Measurements from ENCODE around the gene COLEC11.

Gene COLEC11

GRCh38 chr2:3585261-3586109, 9.4 kb upstream of the COLEC11 start:
- no peak for DNase-seq (ENCODE audit: low read depth)

GRCh38 chr2:3586220-3586619, 8.7 kb upstream of the COLEC11 start:
- no peak for DNase-seq (ENCODE audit: low read depth)

- no peak for DNase-seq (ENCODE audit: low read depth)
Measured at GRCh38 chr2:3587021-3587420, 7.9 kb upstream of the COLEC11 start.

- DNase-seq (ENCODE audit: low read depth): no peak
Measured at GRCh38 chr2:3587432-3587831, 7.5 kb upstream of the COLEC11 start.

- no peak for DNase-seq (ENCODE audit: low read depth)
Measured at GRCh38 chr2:3588084-3588483, 6.8 kb upstream of the COLEC11 start.

- no peak for DNase-seq (ENCODE audit: low read depth)
Measured at GRCh38 chr2:3589086-3589485, 5.8 kb upstream of the COLEC11 start.

- DNase-seq (ENCODE audit: low read depth): no peak
Measured at GRCh38 chr2:3595404-3595803, 492 bp downstream of the COLEC11 start.

- no peak for DNase-seq (ENCODE audit: low read depth)
Measured at GRCh38 chr2:3595985-3596384, 1.1 kb downstream of the COLEC11 start.

- no peak for DNase-seq (ENCODE audit: low read depth)
Measured at GRCh38 chr2:3596901-3597417, 2.0 kb downstream of the COLEC11 start.

- DNase-seq (ENCODE audit: low read depth): no peak
Measured at GRCh38 chr2:3597567-3597966, 2.7 kb downstream of the COLEC11 start.

GRCh38 chr2:3598197-3598910, 3.4 kb downstream of the COLEC11 start:
- no peak for DNase-seq (ENCODE audit: low read depth)

- DNase-seq (ENCODE audit: low read depth): no peak
Measured at GRCh38 chr2:3598912-3599854, 4.3 kb downstream of the COLEC11 start.

- no peak for DNase-seq (ENCODE audit: low read depth)
Measured at GRCh38 chr2:3600256-3600855, 5.4 kb downstream of the COLEC11 start.

GRCh38 chr2:3601561-3602271, 6.8 kb downstream of the COLEC11 start:
- no peak for DNase-seq (ENCODE audit: low read depth)

GRCh38 chr2:3602553-3603339, 7.8 kb downstream of the COLEC11 start:
- no peak for DNase-seq (ENCODE audit: low read depth)

GRCh38 chr2:3603536-3604206, 8.8 kb downstream of the COLEC11 start:
- DNase-seq (ENCODE audit: low read depth): no peak

- no peak for DNase-seq (ENCODE audit: low read depth)
Measured at GRCh38 chr2:3604207-3604877, 9.4 kb downstream of the COLEC11 start.

- no peak for DNase-seq (ENCODE audit: low read depth)
Measured at GRCh38 chr2:3604991-3605961, 10.4 kb downstream of the COLEC11 start.
